Subcutaneous adipose tissue (tissue), 4 donors: ENCODE measurements around the gene KRTAP20-2. TPM values are rescaled to one million over a fixed set of nuclear protein-coding genes. Genes with fewer than 3 reads are reported as not detected.

ENCODE experiments used
- CTCF ChIP-seq: fragments of 450-650 bp; IDR thresholded peaks from one replicate; pipeline ENCODE4 v1.5.1; 2016; ENCODE audit warnings: low read depth, mild to moderate bottlenecking, control low read depth, antibody characterized with exemption, moderate library complexity
- total RNA-seq, 4 donors: library from RNA; depleted of rRNA; stranded (reverse); fragments of >200 nt; gene quantifications; one replicate each; pipeline ENCODE4 v1.1.0, GENCODE V29; 2016

Gene KRTAP20-2
- not detected for total RNA-seq

- no peak for TF ChIP-seq CTCF
Observed at GRCh38 chr21:30634906-30635305, at the start of gene KRTAP20-2. TSS of gene KRTAP20-2 (plus strand) at chr21:30635206. CDS start at chr21:30635264, 58 bp downstream.

GRCh38 chr21:30590297-30590696 is 44.7 kb upstream of the KRTAP20-2 start, which contains the start of gene KRTAP22-2:
TSS of gene KRTAP22-2 (minus strand) at chr21:30590397.
- no peak for TF ChIP-seq CTCF

- TF ChIP-seq CTCF = no peak
Observed at GRCh38 chr21:30592140-30592539, 42.9 kb upstream of the KRTAP20-2 start, which contains the start of gene KRTAP6-3. TSS of gene KRTAP6-3 (plus strand) at chr21:30592440. CDS start at chr21:30592446, 6 bp downstream.

GRCh38 chr21:30598802-30599201 is 36.2 kb upstream of the KRTAP20-2 start, which contains the start of gene KRTAP6-2:
TSS of gene KRTAP6-2 (minus strand) at chr21:30598902. CDS start at chr21:30598874, 28 bp downstream.
- TF ChIP-seq CTCF = no peak

GRCh38 chr21:30600787-30601186 is 34.2 kb upstream of the KRTAP20-2 start, which contains the start of gene KRTAP22-1:
TSS of gene KRTAP22-1 (plus strand) at chr21:30601087.
- TF ChIP-seq CTCF = no peak

GRCh38 chr21:30605968-30606367 is 29.0 kb upstream of the KRTAP20-2 start:
- no peak for TF ChIP-seq CTCF

- TF ChIP-seq CTCF = no peak
Observed at GRCh38 chr21:30612132-30612531, 22.9 kb upstream of the KRTAP20-2 start.
